ENCODE results near the gene TMEM272. TPM values are rescaled to one million over a fixed set of nuclear protein-coding genes. Genes with fewer than 3 reads are reported as not detected.
A peak's percentile ranks its signal among the peaks of the same experiment; 100 is the strongest.

Gene TMEM272
- total RNA-seq, 1 donor from 2014 or later = not detected

- Mint-ChIP-seq H3K9me3 (no peaks in the 10 kb centered on the region), H3K4me1 (peaks cover 31% of the 10 kb centered on the region), H3K36me3 (ENCODE audit: low read depth) (no peaks in the 10 kb centered on the region), H3K4me3 (no peak overlapping the region), H3K27ac (no peak overlapping the region), H3K27me3 (peaks cover 7% of the 10 kb centered on the region)
- DNase-seq (no peak), ATAC-seq (ENCODE audit: low read depth) (peak; percentile 97)
- ChIA-PET POLR2A (interaction anchor here (0.9 to 1.7 kb wide), 5 partner anchors 17 to 381 kb away, joined by 3 to 6 read pairs (median 3); partner anchors contain the start of gene INTS6), CTCF (interaction anchor here (0.8 to 3.3 kb wide), 11 partner anchors 10 to 707 kb away, joined by 3 to 56 read pairs (median 5); no protein-coding TSS in a partner anchor)
- intact Hi-C loops (cut with micrococcal nuclease) = loop anchor here (1.0 kb wide), 4 partner anchors 11 to 707 kb away; no protein-coding TSS in a partner anchor
- TF ChIP-seq, protein P1, sequence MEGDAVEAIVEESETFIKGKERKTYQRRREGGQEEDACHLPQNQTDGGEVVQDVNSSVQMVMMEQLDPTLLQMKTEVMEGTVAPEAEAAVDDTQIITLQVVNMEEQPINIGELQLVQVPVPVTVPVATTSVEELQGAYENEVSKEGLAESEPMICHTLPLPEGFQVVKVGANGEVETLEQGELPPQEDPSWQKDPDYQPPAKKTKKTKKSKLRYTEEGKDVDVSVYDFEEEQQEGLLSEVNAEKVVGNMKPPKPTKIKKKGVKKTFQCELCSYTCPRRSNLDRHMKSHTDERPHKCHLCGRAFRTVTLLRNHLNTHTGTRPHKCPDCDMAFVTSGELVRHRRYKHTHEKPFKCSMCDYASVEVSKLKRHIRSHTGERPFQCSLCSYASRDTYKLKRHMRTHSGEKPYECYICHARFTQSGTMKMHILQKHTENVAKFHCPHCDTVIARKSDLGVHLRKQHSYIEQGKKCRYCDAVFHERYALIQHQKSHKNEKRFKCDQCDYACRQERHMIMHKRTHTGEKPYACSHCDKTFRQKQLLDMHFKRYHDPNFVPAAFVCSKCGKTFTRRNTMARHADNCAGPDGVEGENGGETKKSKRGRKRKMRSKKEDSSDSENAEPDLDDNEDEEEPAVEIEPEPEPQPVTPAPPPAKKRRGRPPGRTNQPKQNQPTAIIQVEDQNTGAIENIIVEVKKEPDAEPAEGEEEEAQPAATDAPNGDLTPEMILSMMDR (IDR thresholded peaks at IDR 0.05) = no peak
These were observed 12.4 kb downstream of the TMEM272 start for GRCh38 chr13:51832471-51833152.

DNA sequence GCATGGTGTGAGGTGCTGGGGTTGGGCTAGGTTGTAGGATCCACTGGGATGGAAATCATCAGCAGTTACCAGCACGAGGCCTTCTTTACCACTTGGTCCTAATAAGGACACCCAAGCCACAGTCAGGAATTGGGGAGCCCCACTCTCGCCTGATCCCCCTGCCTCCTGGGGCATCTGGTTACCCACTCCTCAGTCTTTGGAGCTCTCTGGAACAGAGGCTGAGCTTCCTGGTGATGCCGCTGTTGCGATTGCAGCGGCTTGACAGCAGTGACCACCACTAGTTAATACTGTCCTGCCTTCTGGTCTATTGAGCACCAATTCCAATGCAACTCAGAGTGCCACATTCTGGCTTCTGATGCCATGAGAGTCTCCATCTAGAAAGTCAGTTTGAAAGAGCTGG, 13.5 kb downstream of the TMEM272 start:
- intact Hi-C loops (cut with micrococcal nuclease) = no loop called here
- ATAC-seq (ENCODE audit: low read depth) (no peak), DNase-seq (no peak)
- Mint-ChIP-seq H3K9me3 (no peaks in the 10 kb centered on the region), H3K36me3 (ENCODE audit: low read depth) (no peaks in the 10 kb centered on the region), H3K4me3 (no peak overlapping the region), H3K27me3 (peaks cover 7% of the 10 kb centered on the region), H3K4me1 (peaks cover 40% of the 10 kb centered on the region), H3K27ac (no peak overlapping the region)
- ChIA-PET CTCF (interaction anchor here (1.0 to 3.3 kb wide), 8 partner anchors 10 to 706 kb away, joined by 4 to 56 read pairs (median 5); no protein-coding TSS in a partner anchor), POLR2A (interaction anchor here (0.9 to 1.5 kb wide), 3 partner anchors 67 to 380 kb away, joined by 3 to 4 read pairs (median 3); partner anchors contain the start of gene INTS6)
- TF ChIP-seq, protein P1 (IDR thresholded peaks at IDR 0.05) = no peak

DNA sequence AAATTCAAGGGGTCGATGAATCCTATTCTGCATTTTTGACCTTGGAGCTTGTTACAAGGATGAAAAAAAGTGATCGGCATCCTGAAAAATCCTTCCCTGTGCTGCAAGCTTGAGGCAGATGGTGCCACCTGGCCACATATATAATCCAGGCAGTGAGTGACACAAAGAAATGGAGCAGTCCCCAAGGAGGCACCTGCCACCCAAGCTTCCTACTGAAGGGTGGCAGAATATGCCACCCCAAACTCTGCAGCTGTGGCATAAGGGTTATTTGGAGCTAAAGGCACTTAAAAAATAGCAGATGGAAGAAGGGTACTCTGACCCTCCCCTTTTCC, 15.4 kb downstream of the TMEM272 start:
- no peaks in the 10 kb centered on the region for H3K36me3 Mint-ChIP-seq (ENCODE audit: low read depth)
- CTCF ChIA-PET = interaction anchor here (5.2 kb wide), 1 partner anchor 14 kb away, joined by 28 read pairs; no protein-coding TSS in a partner anchor
- POLR2A ChIA-PET = interaction anchor here (0.5 kb wide), 1 partner anchor 311 kb away, joined by 4 read pairs; no protein-coding TSS in a partner anchor
- H3K9me3 Mint-ChIP-seq = no peaks in the 10 kb centered on the region
- TF ChIP-seq, protein P1 (IDR thresholded peaks at IDR 0.05) = no peak
- no peak overlapping the region for H3K4me3 Mint-ChIP-seq
- peaks cover 57% of the 10 kb centered on the region for H3K4me1 Mint-ChIP-seq
- intact Hi-C loops (cut with micrococcal nuclease) = no loop called here
- no peak overlapping the region for H3K27ac Mint-ChIP-seq
- no peak for DNase-seq
- H3K27me3 Mint-ChIP-seq = peaks cover 7% of the 10 kb centered on the region
- no peak for ATAC-seq (ENCODE audit: low read depth)

DNA sequence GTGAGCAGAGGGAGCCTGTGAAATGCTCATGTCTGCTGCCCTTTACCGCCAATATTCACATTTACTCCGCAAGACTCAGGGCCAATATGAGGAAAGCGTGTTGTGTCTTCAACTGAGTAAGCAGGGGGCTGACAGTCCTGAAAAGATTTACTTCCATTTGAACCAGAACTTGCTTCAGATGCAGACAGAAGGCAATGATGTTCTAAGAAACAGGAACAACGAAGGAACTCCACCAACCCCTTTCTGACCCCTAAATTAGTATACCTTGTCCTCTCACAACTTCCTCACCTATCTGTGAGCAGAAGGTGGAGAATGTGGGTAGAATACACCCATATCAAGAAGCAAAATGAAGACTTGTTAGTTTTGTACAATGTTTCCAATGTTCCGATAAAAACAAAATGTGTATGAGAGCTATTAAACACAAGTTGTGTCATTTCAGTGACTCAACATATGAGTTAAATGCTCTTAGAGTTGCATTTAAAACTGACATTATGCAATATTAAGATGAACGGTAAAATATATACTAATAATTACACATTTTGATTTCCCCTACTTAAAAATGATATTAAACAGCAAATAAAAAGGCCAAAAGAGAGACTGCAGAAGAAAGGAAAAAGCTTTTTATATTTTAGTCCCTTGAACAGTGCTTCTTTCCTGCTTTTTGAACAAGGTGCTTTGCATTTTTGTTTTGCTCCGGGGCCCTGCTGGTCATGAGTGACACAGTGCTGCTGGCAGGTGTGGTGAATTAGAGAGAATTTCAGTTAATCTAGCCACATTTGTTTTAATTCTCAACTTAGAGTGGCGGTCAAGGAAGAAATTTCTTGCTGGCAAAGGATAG, 16.0 kb downstream of the TMEM272 start:
- Mint-ChIP-seq H3K27me3 (peaks cover 7% of the 10 kb centered on the region), H3K9me3 (no peaks in the 10 kb centered on the region), H3K36me3 (ENCODE audit: low read depth) (no peaks in the 10 kb centered on the region), H3K4me3 (no peak overlapping the region), H3K4me1 (peaks cover 61% of the 10 kb centered on the region), H3K27ac (no peak overlapping the region)
- DNase-seq (no peak), ATAC-seq (ENCODE audit: low read depth) (no peak)
- TF ChIP-seq, protein P1 (IDR thresholded peaks at IDR 0.05) = no peak
- ChIA-PET POLR2A (interaction anchor here (0.5 kb wide), 1 partner anchor 311 kb away, joined by 4 read pairs; no protein-coding TSS in a partner anchor), CTCF (interaction anchor here (5.2 kb wide), 1 partner anchor 14 kb away, joined by 28 read pairs; no protein-coding TSS in a partner anchor)
- intact Hi-C loops (cut with micrococcal nuclease) = no loop called here

Data from activated B cell treated with CpG ODN at 0.5 μM for 24 hours (primary cell).